H9 (cell line): ENCODE measurements around the gene RASSF8. TPM values are rescaled to one million over a fixed set of nuclear protein-coding genes. Genes with fewer than 3 reads are reported as not detected.

Experiments used
- DNase-seq: peaks from one replicate; pipeline ENCODE4 v3.0.0-alpha.2; 2017
- H2AFZ ChIP-seq: one replicate; pipeline ENCODE4 v1.6.1; 2013; ENCODE audit warnings: mild to moderate bottlenecking, low read length, control low read depth, moderate library complexity
- H2AK5ac ChIP-seq: 2 replicates; pipeline ENCODE4 v1.6.1; 2013; ENCODE audit warnings: low read length, control low read depth, mixed read lengths; ENCODE audit not compliant: insufficient read length
- H2BK120ac ChIP-seq: one replicate; pipeline ENCODE4 v1.6.1; 2013; ENCODE audit warnings: low read depth, mild to moderate bottlenecking, low read length, control low read depth, inconsistent platforms; ENCODE audit not compliant: poor library complexity, severe bottlenecking
- H2BK12ac ChIP-seq: 2 replicates; pipeline ENCODE4 v1.6.1; 2013; ENCODE audit warnings: low read length, control low read depth, mixed read lengths, low read depth; ENCODE audit not compliant: insufficient read length
- H2BK15ac ChIP-seq: 2 replicates; pipeline ENCODE4 v1.6.1; 2013; ENCODE audit warnings: low read depth, low read length, control low read depth
- H2BK20ac ChIP-seq: one replicate; pipeline ENCODE4 v1.6.1; 2013; ENCODE audit warnings: low read depth, mild to moderate bottlenecking, low read length, control low read depth, inconsistent platforms; ENCODE audit not compliant: poor library complexity, severe bottlenecking
- H2BK5ac ChIP-seq: 2 replicates; pipeline ENCODE4 v1.6.1; 2013; ENCODE audit warnings: low read length, control low read depth, mixed read lengths; ENCODE audit not compliant: insufficient read length
- H3K14ac ChIP-seq: 2 replicates; pipeline ENCODE4 v1.6.1; 2013; ENCODE audit warnings: low read length, control low read depth; ENCODE audit not compliant: insufficient read depth
- H3K18ac ChIP-seq: 2 replicates; pipeline ENCODE4 v1.6.1; 2013; ENCODE audit warnings: low read depth, mild to moderate bottlenecking, mixed read lengths, low read length, control low read depth; ENCODE audit not compliant: insufficient read length
- H3K23ac ChIP-seq: 2 replicates; pipeline ENCODE4 v1.6.1; 2013; ENCODE audit warnings: low read length, control low read depth, mixed read lengths, low read depth; ENCODE audit not compliant: insufficient read length
- H3K23me2 ChIP-seq: 2 replicates; pipeline ENCODE4 v1.6.1; 2013; ENCODE audit warnings: low read depth, mild to moderate bottlenecking, mixed read lengths, low read length, control low read depth; ENCODE audit not compliant: insufficient read length, poor library complexity, severe bottlenecking
- H3K27ac ChIP-seq: 2 replicates; pipeline ENCODE4 v1.5.1; 2013; ENCODE audit warnings: low read length, control low read depth, mixed read lengths, low read depth; ENCODE audit not compliant: insufficient read length
- H3K27me3 ChIP-seq: 2 replicates; pipeline ENCODE4 v1.6.1; 2013; ENCODE audit warnings: low read length, control low read depth, inconsistent platforms; ENCODE audit not compliant: insufficient read depth
- H3K4ac ChIP-seq: 2 replicates; pipeline ENCODE4 v1.6.1; 2013; ENCODE audit warnings: low read depth, mild to moderate bottlenecking, control low read depth, inconsistent platforms, low read length, moderate library complexity
- H3K4me1 ChIP-seq: 2 replicates; pipeline ENCODE4 v1.6.1; 2013; ENCODE audit warnings: low read length, control low read depth, inconsistent platforms; ENCODE audit not compliant: insufficient read depth
- H3K4me2 ChIP-seq: 2 replicates; pipeline ENCODE4 v1.6.1; 2013; ENCODE audit warnings: low read length, control low read depth, mixed read lengths; ENCODE audit not compliant: insufficient read length, insufficient read depth
- H3K56ac ChIP-seq: 2 replicates; pipeline ENCODE4 v1.6.1; 2013; ENCODE audit warnings: low read depth, mild to moderate bottlenecking, mixed read lengths, low read length, control low read depth; ENCODE audit not compliant: insufficient read length
- H3K79me1 ChIP-seq: 2 replicates; pipeline ENCODE4 v1.6.1; 2013; ENCODE audit warnings: low read depth, mild to moderate bottlenecking, moderate library complexity, low read length, control low read depth, inconsistent platforms; ENCODE audit not compliant: insufficient read depth, poor library complexity, severe bottlenecking
- H3K79me2 ChIP-seq: 2 replicates; pipeline ENCODE4 v1.6.1; 2013; ENCODE audit warnings: low read length, control low read depth, inconsistent platforms; ENCODE audit not compliant: insufficient read depth
- H3K9ac ChIP-seq: 2 replicates; pipeline ENCODE4 v1.6.1; 2013; ENCODE audit warnings: low read length, control low read depth, mixed read lengths; ENCODE audit not compliant: insufficient read length; ENCODE audit errors: extremely low read depth
- H3K9me3 ChIP-seq: one replicate; pipeline ENCODE4 v1.6.1; 2013; ENCODE audit warnings: low read depth, low read length, inconsistent platforms; ENCODE audit not compliant: control insufficient read depth
- H3T11ph ChIP-seq: one replicate; pipeline ENCODE4 v1.6.1; 2013; ENCODE audit warnings: mild to moderate bottlenecking, low read length, control low read depth, inconsistent platforms
- H4K20me1 ChIP-seq: one replicate; pipeline ENCODE4 v1.6.1; 2013; ENCODE audit not compliant: control insufficient read depth, insufficient read length, insufficient read depth
- H4K5ac ChIP-seq: 2 replicates; pipeline ENCODE4 v1.6.1; 2013; ENCODE audit warnings: low read depth, mild to moderate bottlenecking, mixed read lengths, low read length, control low read depth; ENCODE audit not compliant: insufficient read length
- H4K8ac ChIP-seq: replicated peaks from 2 replicates; pipeline ENCODE4 v1.6.1; 2013; ENCODE audit warnings: low read length, control low read depth, mixed read lengths, low read depth; ENCODE audit not compliant: insufficient read length
- H4K91ac ChIP-seq: 2 replicates; pipeline ENCODE4 v1.6.1; 2013; ENCODE audit warnings: low read depth, mild to moderate bottlenecking, moderate library complexity, mixed read lengths, low read length, control low read depth; ENCODE audit not compliant: insufficient read length
- H3K27ac Mint-ChIP-seq, 3 experiments: 2 replicates in 2 of 3; 3 replicates in 1 of 3; pipeline ENCODE4 v1.8.0; 2020 to 2021; ENCODE audit warnings: mixed read lengths in 3 of 3, mild to moderate bottlenecking in 1 of 3, moderate library complexity in 1 of 3
- H3K27me3 Mint-ChIP-seq: 2 replicates; pipeline ENCODE4 v1.8.0; 2021; ENCODE audit warnings: low read depth, mild to moderate bottlenecking, moderate library complexity, mixed read lengths
- H3K36me3 Mint-ChIP-seq, 3 experiments: 2 replicates in 2 of 3; 3 replicates in 1 of 3; pipeline ENCODE4 v1.8.0; 2020 to 2021; ENCODE audit warnings: low read depth in 3 of 3, mixed read lengths in 3 of 3; ENCODE audit not compliant: insufficient read depth in 1 of 3
- H3K4me1 Mint-ChIP-seq, 2 experiments: 2 replicates each; pipeline ENCODE4 v1.8.0; 2020; ENCODE audit warnings: mixed read lengths in 2 of 2
- H3K4me3 Mint-ChIP-seq, 2 experiments: 2 replicates in 1 of 2; 3 replicates in 1 of 2; pipeline ENCODE4 v1.8.0; 2020 to 2021; ENCODE audit warnings: mild to moderate bottlenecking in 2 of 2, mixed read lengths in 2 of 2, moderate library complexity in 1 of 2
- H3K9me3 Mint-ChIP-seq, 2 experiments: 2 replicates in 1 of 2; 3 replicates in 1 of 2; pipeline ENCODE4 v1.8.0; 2020; ENCODE audit warnings: mild to moderate bottlenecking in 2 of 2, mixed read lengths in 2 of 2, moderate library complexity in 1 of 2
- total RNA-seq: library from RNA; stranded (reverse); gene quantifications from 2 replicates; pipeline ENCODE4 v1.2.1, GENCODE V29; 2021
- TF ChIP-seq, protein P1 (sequence below): fragments of 200-600 bp; sonication (generic); conservative IDR thresholded peaks from 3 replicates; pipeline ENCODE4 v1.8.0; 2021; ENCODE audit warnings: antibody characterized with exemption, mild to moderate bottlenecking

RASSF8 gene
- total RNA-seq, 1 experiment from 2014 or later = 38.8 TPM

DNA sequence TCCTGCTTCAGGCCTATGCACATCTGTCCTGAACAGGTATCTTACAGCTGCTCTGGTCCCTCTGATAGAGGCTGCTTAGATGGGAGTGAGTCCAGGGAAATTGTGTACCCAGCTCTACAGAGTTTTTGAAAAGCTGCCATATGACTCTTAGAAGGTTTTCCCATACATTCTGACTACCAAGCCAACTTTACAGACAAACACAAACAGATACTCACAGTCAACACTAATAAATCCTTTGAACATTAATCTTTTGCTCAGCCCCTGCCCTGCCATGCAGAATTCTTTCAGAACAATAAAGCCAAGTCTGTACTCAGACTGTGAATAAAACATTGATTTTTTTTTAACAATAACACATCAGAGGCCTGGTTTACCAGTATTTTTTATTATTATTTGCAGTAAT lies 21.4 kb upstream of the RASSF8 start:
- Histone ChIP-seq H3K23me2 (no peaks in the 10 kb centered on the region), H3K79me1 (no peaks in the 10 kb centered on the region), H4K20me1 (no peaks in the 10 kb centered on the region), H3K27ac (no peak overlapping the region), H3K14ac (no peak overlapping the region), H3T11ph (no peak overlapping the region), H2BK120ac (no peak overlapping the region), H3K9me3 (no peaks in the 10 kb centered on the region), H3K56ac (no peak overlapping the region), H2AK5ac (no peak overlapping the region), H4K91ac (no peak overlapping the region), H4K5ac (no peak overlapping the region), H2BK20ac (no peak overlapping the region), H3K18ac (no peak overlapping the region), H3K27me3 (no peaks in the 10 kb centered on the region), H2BK5ac (no peak overlapping the region), H2BK12ac (no peak overlapping the region), H3K4ac (no peak overlapping the region), H3K23ac (no peak overlapping the region), H3K4me1 (peaks cover 5% of the 10 kb centered on the region; the same call in 1 of the 2 replicates), H3K9ac (no peak overlapping the region), H4K8ac (no peak overlapping the region), H3K4me2 (no peak overlapping the region), H2BK15ac (no peak overlapping the region), H3K79me2 (no peaks in the 10 kb centered on the region), H2AFZ (no peak overlapping the region)
- Mint-ChIP-seq H3K4me1 (peaks cover 12 to 13% of the 10 kb centered on the region in 2 experiments), H3K4me3 (no peak overlapping the region), H3K27ac (no peak overlapping the region), H3K36me3 (no peaks in the 10 kb centered on the region; a peak in 1 of 7 replicates), H3K9me3 (no peaks in the 10 kb centered on the region), H3K27me3 (no peaks in the 10 kb centered on the region)
- TF ChIP-seq, protein P1, sequence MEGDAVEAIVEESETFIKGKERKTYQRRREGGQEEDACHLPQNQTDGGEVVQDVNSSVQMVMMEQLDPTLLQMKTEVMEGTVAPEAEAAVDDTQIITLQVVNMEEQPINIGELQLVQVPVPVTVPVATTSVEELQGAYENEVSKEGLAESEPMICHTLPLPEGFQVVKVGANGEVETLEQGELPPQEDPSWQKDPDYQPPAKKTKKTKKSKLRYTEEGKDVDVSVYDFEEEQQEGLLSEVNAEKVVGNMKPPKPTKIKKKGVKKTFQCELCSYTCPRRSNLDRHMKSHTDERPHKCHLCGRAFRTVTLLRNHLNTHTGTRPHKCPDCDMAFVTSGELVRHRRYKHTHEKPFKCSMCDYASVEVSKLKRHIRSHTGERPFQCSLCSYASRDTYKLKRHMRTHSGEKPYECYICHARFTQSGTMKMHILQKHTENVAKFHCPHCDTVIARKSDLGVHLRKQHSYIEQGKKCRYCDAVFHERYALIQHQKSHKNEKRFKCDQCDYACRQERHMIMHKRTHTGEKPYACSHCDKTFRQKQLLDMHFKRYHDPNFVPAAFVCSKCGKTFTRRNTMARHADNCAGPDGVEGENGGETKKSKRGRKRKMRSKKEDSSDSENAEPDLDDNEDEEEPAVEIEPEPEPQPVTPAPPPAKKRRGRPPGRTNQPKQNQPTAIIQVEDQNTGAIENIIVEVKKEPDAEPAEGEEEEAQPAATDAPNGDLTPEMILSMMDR = no peak
- DNase-seq = no peak
